GM23338 (cell line): ENCODE results near the gene SCN4A. TPM values are rescaled to one million over a fixed set of nuclear protein-coding genes. Genes with fewer than 3 reads are reported as not detected.

Source experiments
- ATAC-seq: fragments of 200-7000 bp; cut with Tn5 transposase; 3 replicates; pipeline ENCODE4 v1.9.1; 2020
- DNase-seq: peaks from one replicate; pipeline ENCODE4 v3.0.0-alpha.2; 2015; ENCODE audit warnings: low spot score
- H2AFZ ChIP-seq: fragments of 200-600 bp; sonication (generic); 2 replicates; pipeline ENCODE4 v1.8.0; 2016; ENCODE audit warnings: antibody characterized with exemption, mild to moderate bottlenecking, moderate library complexity
- H3F3A ChIP-seq: fragments of 200-600 bp; sonication (generic); replicated peaks from 2 replicates; pipeline ENCODE4 v1.8.0; 2017; ENCODE audit warnings: antibody characterized with exemption, mixed run types, low read depth
- H3K27ac ChIP-seq: fragments of 200-600 bp; sonication (generic); 2 replicates; pipeline ENCODE4 v1.6.1; 2016; ENCODE audit warnings: low read depth
- H3K27me3 ChIP-seq: fragments of 200-600 bp; sonication (generic); 2 replicates; pipeline ENCODE4 v1.8.0; 2016; ENCODE audit warnings: mild to moderate bottlenecking, mixed run types, moderate library complexity; ENCODE audit not compliant: insufficient read depth
- H3K36me3 ChIP-seq: fragments of 200-600 bp; sonication (generic); 2 replicates; pipeline ENCODE4 v1.8.0; 2016; ENCODE audit warnings: mild to moderate bottlenecking; ENCODE audit not compliant: insufficient read depth
- H3K4me1 ChIP-seq: fragments of 200-600 bp; sonication (generic); 2 replicates; pipeline ENCODE4 v1.8.0; 2016; ENCODE audit warnings: mild to moderate bottlenecking, moderate library complexity; ENCODE audit not compliant: insufficient read depth
- H3K4me2 ChIP-seq: fragments of 200-600 bp; sonication (generic); 2 replicates; pipeline ENCODE4 v1.7.1; 2017; ENCODE audit warnings: mixed run types
- H3K4me3 ChIP-seq: fragments of 200-600 bp; sonication (generic); 2 replicates; pipeline ENCODE4 v1.6.1; 2016; ENCODE audit warnings: mixed run types
- H3K79me2 ChIP-seq: fragments of 200-600 bp; sonication (generic); replicated peaks from 2 replicates; pipeline ENCODE4 v1.8.0; 2017; ENCODE audit warnings: mild to moderate bottlenecking; ENCODE audit not compliant: insufficient read depth
- H3K9me2 ChIP-seq: fragments of 200-600 bp; sonication (generic); 2 replicates; pipeline ENCODE4 v1.8.0; 2017; ENCODE audit not compliant: insufficient read depth
- H4K20me1 ChIP-seq: fragments of 200-600 bp; sonication (generic); replicated peaks from 2 replicates; pipeline ENCODE4 v1.8.0; 2017; ENCODE audit warnings: mild to moderate bottlenecking; ENCODE audit not compliant: insufficient read depth
- H3K27ac Mint-ChIP-seq: 2 replicates; pipeline ENCODE4 v1.8.0; 2020; ENCODE audit warnings: inconsistent platforms, mild to moderate bottlenecking, moderate library complexity, mixed read lengths
- H3K27me3 Mint-ChIP-seq: 3 replicates; pipeline ENCODE4 v1.8.0; 2022; ENCODE audit warnings: low read depth, mild to moderate bottlenecking, moderate library complexity, mixed read lengths, inconsistent platforms; ENCODE audit not compliant: insufficient read depth, poor library complexity
- H3K36me3 Mint-ChIP-seq: 3 replicates; pipeline ENCODE4 v1.8.0; 2021; ENCODE audit warnings: low read depth, mild to moderate bottlenecking, inconsistent platforms, moderate library complexity, mixed read lengths
- H3K4me1 Mint-ChIP-seq: 3 replicates; pipeline ENCODE4 v1.8.0; 2020; ENCODE audit warnings: mild to moderate bottlenecking, inconsistent platforms, mixed read lengths
- H3K4me3 Mint-ChIP-seq: 3 replicates; pipeline ENCODE4 v1.8.0; 2021; ENCODE audit warnings: moderate library complexity, mild to moderate bottlenecking, inconsistent platforms, mixed read lengths
- H3K9me3 Mint-ChIP-seq: 3 replicates; pipeline ENCODE4 v1.8.0; 2020; ENCODE audit warnings: moderate library complexity, mild to moderate bottlenecking, inconsistent platforms, mixed read lengths
- CREB1 ChIP-seq: fragments of 250-450 bp; sonication (Bioruptor Pico); IDR thresholded peaks from 2 replicates; pipeline ENCODE4 v1.5.0; 2020; ENCODE audit warnings: low read depth, mild to moderate bottlenecking, moderate library complexity
- EZH2 ChIP-seq: fragments of 200-600 bp; sonication (generic); IDR thresholded peaks from one replicate; pipeline ENCODE4 v1.8.0; 2017; ENCODE audit warnings: antibody characterized with exemption, mild to moderate bottlenecking, low read depth; ENCODE audit not compliant: unreplicated experiment
- EZH2phosphoT487 ChIP-seq: fragments of 200-600 bp; sonication (generic); IDR thresholded peaks from one replicate; pipeline ENCODE4 v1.8.1; 2018; ENCODE audit warnings: antibody characterized with exemption; ENCODE audit not compliant: unreplicated experiment
- JUNB ChIP-seq: IDR thresholded peaks from one replicate; pipeline ENCODE4 v1.6.1; 2016; ENCODE audit warnings: antibody characterized with exemption; ENCODE audit not compliant: unreplicated experiment
- NANOG ChIP-seq: IDR thresholded peaks from 2 replicates; pipeline ENCODE4 v1.6.1; 2016; ENCODE audit warnings: antibody characterized with exemption, borderline replicate concordance
- POLR2AphosphoS5 ChIP-seq: IDR thresholded peaks from 2 replicates; pipeline ENCODE4 v1.6.1; 2016; ENCODE audit warnings: antibody characterized with exemption, low read depth
- REST ChIP-seq: IDR thresholded peaks from one replicate; pipeline ENCODE4 v1.6.1; 2018; ENCODE audit warnings: antibody characterized with exemption; ENCODE audit not compliant: unreplicated experiment
- STAT1 ChIP-seq: IDR thresholded peaks from one replicate; pipeline ENCODE4 v1.6.1; 2016; ENCODE audit warnings: antibody characterized with exemption; ENCODE audit not compliant: unreplicated experiment
- ZNF114 ChIP-seq: fragments of 250-450 bp; sonication (Bioruptor Pico); IDR thresholded peaks from 2 replicates; pipeline ENCODE4 v1.5.0; 2020; ENCODE audit warnings: mild to moderate bottlenecking, moderate library complexity
- ZNF331 ChIP-seq: fragments of 250-450 bp; sonication (Bioruptor Pico); IDR thresholded peaks from 2 replicates; pipeline ENCODE4 v1.5.0; 2020; ENCODE audit warnings: low read depth, mild to moderate bottlenecking, moderate library complexity
- polyA plus RNA-seq: library from polyadenylated mRNA; unstranded; fragments of >200 nt; fragmentation: Nextera tagmentation; extraction: Ambion mirVana; gene quantifications from 2 replicates; pipeline ENCODE4 v1.2.1, GENCODE V29; 2016
- total RNA-seq: library from RNA; depleted of rRNA; stranded (reverse); fragments of >200 nt; shearing (Covaris generic); gene quantifications from 2 replicates; pipeline ENCODE4 v1.2.3, GENCODE V29; 2014
- TF ChIP-seq, protein P1 (sequence below): IDR thresholded peaks from 2 replicates; pipeline ENCODE4 v1.6.1; 2016; ENCODE audit warnings: antibody characterized with exemption
- TF ChIP-seq, protein P2 (sequence below), 2 experiments: fragments of 200-600 bp in 1 of 2; sonication (generic) in 1 of 2; conservative IDR thresholded peaks; 2 replicates each; pipeline versions ENCODE4 v1.5.1 to v1.6.1; 2016 to 2017; ENCODE audit warnings: antibody characterized with exemption in 2 of 2, low read depth in 2 of 2, mild to moderate bottlenecking in 2 of 2, moderate library complexity in 1 of 2
- TF ChIP-seq, protein P3 (sequence below): fragments of 250-450 bp; sonication (Bioruptor Pico); IDR thresholded peaks from 2 replicates; pipeline ENCODE4 v1.5.0; 2020; ENCODE audit warnings: mild to moderate bottlenecking, moderate library complexity

SCN4A gene
- total and polyA plus RNA-seq, 2 experiments from 2014 or later, result 2.3 to 7.9 TPM

DNA sequence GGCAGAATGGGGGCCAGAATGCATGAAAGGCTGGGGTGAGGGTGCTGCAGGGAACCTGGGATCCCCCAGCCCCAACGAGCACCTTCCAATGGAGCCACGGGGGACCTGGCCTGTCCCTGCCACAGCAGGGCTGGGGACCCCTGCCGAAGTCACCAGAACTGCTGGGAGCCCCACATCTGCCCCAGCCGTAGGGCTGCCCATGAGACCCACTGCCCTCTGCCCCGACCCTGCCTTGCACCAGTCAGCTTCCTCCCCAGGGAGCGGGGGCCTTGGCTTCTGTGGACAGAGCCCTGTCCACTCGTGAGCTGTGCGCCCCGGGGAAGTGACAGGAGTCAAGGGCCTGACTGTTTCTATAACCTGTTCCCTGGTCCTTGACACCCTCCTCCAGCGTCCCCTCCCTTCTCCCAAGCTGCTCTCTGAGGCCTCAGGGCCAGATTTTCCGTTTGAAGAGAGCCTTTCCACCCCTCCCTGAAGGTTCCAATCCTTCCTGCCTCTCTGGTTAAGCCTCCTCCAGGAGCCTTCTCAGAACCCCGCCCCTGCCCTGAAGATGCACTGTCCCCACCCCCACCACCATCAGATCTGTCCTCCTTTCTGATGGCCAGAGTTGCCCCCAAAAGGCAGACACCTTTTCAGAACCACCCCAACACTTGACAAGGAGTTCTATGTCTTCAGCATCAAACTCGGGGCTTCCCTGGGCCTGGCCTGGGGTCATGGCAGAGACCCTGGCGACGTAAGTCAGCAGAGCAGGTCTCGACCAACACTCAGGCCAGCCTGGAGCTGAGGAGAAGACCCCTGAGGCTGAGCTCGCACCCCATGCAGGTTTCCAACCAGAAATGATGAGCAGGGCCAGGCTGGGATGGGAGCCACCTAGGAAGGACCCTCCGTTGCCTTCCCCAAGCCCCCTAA, 14.8 kb upstream of the SCN4A start:
- Histone ChIP-seq H4K20me1 (no peaks in the 10 kb centered on the region), H3K9me2 (no peaks in the 10 kb centered on the region), H3F3A (no peaks in the 10 kb centered on the region), H3K4me3 (no peak overlapping the region), H3K27me3 (no peaks in the 10 kb centered on the region), H3K4me2 (no peak overlapping the region), H3K27ac (no peak overlapping the region), H2AFZ (no peak overlapping the region), H3K79me2 (no peaks in the 10 kb centered on the region), H3K36me3 (no peaks in the 10 kb centered on the region), H3K4me1 (peaks cover 5% of the 10 kb centered on the region; the same call in 1 of the 2 replicates)
- Mint-ChIP-seq H3K9me3 (peaks cover 9% of the 10 kb centered on the region), H3K4me1 (peaks cover 23% of the 10 kb centered on the region), H3K27me3 (peaks cover 19% of the 10 kb centered on the region), H3K4me3 (no peak overlapping the region), H3K36me3 (peaks cover 4% of the 10 kb centered on the region; the same call in 1 of the 3 replicates), H3K27ac (no peak overlapping the region)
- no peak for ATAC-seq
- DNase-seq, result no peak
- no peak for TF ChIP-seq ZNF114
- no peak for TF ChIP-seq JUNB
- TF ChIP-seq, protein P1, sequence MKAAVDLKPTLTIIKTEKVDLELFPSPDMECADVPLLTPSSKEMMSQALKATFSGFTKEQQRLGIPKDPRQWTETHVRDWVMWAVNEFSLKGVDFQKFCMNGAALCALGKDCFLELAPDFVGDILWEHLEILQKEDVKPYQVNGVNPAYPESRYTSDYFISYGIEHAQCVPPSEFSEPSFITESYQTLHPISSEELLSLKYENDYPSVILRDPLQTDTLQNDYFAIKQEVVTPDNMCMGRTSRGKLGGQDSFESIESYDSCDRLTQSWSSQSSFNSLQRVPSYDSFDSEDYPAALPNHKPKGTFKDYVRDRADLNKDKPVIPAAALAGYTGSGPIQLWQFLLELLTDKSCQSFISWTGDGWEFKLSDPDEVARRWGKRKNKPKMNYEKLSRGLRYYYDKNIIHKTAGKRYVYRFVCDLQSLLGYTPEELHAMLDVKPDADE, result no peak
- TF ChIP-seq STAT1, result no peak
- no peak for TF ChIP-seq NANOG
- no peak for TF ChIP-seq CREB1
- no peak for TF ChIP-seq ZNF331 (CRISPR knock-in tag)
- TF ChIP-seq EZH2, result no peak
- no peak for TF ChIP-seq REST
- TF ChIP-seq, protein P2, sequence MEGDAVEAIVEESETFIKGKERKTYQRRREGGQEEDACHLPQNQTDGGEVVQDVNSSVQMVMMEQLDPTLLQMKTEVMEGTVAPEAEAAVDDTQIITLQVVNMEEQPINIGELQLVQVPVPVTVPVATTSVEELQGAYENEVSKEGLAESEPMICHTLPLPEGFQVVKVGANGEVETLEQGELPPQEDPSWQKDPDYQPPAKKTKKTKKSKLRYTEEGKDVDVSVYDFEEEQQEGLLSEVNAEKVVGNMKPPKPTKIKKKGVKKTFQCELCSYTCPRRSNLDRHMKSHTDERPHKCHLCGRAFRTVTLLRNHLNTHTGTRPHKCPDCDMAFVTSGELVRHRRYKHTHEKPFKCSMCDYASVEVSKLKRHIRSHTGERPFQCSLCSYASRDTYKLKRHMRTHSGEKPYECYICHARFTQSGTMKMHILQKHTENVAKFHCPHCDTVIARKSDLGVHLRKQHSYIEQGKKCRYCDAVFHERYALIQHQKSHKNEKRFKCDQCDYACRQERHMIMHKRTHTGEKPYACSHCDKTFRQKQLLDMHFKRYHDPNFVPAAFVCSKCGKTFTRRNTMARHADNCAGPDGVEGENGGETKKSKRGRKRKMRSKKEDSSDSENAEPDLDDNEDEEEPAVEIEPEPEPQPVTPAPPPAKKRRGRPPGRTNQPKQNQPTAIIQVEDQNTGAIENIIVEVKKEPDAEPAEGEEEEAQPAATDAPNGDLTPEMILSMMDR (conservative IDR thresholded peaks at IDR 0.05; ENCODE audit: low read depth in 2 of 2), result no peak
- TF ChIP-seq POLR2AphosphoS5, result no peak
- TF ChIP-seq EZH2phosphoT487, result no peak
- TF ChIP-seq, protein P3, sequence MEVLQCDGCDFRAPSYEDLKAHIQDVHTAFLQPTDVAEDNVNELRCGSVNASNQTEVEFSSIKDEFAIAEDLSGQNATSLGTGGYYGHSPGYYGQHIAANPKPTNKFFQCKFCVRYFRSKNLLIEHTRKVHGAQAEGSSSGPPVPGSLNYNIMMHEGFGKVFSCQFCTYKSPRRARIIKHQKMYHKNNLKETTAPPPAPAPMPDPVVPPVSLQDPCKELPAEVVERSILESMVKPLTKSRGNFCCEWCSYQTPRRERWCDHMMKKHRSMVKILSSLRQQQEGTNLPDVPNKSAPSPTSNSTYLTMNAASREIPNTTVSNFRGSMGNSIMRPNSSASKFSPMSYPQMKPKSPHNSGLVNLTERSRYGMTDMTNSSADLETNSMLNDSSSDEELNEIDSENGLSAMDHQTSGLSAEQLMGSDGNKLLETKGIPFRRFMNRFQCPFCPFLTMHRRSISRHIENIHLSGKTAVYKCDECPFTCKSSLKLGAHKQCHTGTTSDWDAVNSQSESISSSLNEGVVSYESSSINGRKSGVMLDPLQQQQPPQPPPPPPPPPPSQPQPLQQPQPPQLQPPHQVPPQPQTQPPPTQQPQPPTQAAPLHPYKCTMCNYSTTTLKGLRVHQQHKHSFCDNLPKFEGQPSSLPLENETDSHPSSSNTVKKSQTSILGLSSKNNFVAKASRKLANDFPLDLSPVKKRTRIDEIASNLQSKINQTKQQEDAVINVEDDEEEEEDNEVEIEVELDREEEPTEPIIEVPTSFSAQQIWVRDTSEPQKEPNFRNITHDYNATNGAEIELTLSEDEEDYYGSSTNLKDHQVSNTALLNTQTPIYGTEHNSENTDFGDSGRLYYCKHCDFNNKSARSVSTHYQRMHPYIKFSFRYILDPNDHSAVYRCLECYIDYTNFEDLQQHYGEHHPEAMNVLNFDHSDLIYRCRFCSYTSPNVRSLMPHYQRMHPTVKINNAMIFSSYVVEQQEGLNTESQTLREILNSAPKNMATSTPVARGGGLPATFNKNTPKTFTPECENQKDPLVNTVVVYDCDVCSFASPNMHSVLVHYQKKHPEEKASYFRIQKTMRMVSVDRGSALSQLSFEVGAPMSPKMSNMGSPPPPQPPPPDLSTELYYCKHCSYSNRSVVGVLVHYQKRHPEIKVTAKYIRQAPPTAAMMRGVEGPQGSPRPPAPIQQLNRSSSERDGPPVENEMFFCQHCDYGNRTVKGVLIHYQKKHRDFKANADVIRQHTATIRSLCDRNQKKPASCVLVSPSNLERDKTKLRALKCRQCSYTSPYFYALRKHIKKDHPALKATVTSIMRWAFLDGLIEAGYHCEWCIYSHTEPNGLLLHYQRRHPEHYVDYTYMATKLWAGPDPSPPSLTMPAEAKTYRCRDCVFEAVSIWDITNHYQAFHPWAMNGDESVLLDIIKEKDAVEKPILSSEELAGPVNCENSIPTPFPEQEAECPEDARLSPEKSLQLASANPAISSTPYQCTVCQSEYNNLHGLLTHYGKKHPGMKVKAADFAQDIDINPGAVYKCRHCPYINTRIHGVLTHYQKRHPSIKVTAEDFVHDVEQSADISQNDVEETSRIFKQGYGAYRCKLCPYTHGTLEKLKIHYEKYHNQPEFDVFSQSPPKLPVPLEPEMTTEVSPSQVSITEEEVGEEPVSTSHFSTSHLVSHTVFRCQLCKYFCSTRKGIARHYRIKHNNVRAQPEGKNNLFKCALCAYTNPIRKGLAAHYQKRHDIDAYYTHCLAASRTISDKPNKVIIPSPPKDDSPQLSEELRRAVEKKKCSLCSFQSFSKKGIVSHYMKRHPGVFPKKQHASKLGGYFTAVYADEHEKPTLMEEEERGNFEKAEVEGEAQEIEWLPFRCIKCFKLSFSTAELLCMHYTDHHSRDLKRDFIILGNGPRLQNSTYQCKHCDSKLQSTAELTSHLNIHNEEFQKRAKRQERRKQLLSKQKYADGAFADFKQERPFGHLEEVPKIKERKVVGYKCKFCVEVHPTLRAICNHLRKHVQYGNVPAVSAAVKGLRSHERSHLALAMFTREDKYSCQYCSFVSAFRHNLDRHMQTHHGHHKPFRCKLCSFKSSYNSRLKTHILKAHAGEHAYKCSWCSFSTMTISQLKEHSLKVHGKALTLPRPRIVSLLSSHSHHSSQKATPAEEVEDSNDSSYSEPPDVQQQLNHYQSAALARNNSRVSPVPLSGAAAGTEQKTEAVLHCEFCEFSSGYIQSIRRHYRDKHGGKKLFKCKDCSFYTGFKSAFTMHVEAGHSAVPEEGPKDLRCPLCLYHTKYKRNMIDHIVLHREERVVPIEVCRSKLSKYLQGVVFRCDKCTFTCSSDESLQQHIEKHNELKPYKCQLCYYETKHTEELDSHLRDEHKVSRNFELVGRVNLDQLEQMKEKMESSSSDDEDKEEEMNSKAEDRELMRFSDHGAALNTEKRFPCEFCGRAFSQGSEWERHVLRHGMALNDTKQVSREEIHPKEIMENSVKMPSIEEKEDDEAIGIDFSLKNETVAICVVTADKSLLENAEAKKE (CRISPR knock-in tag), result no peak
